Vagina (tissue), 2 donors: Measurements from ENCODE around the gene ZNF248.

Experiments used
- POLR2AphosphoS5 ChIP-seq, 2 donors: sonication (generic); formaldehyde crosslinking; IDR thresholded peaks; one replicate each; pipeline ENCODE4 v1.9.0; 2017; ENCODE audit warnings: antibody characterized with exemption in 2 of 2, mild to moderate bottlenecking in 2 of 2, low read depth in 1 of 2; ENCODE audit not compliant: insufficient read depth in 1 of 2
- TF ChIP-seq, protein P1 (sequence below), 3 experiments: fragments of 450-650 bp in 2 of 3; fragments of 200-600 bp in 1 of 3; sonication (generic) in 1 of 3; IDR thresholded peaks; one replicate each; pipeline ENCODE4 v1.5.1; 2017 to 2019; ENCODE audit warnings: antibody characterized with exemption in 3 of 3, mild to moderate bottlenecking in 2 of 3, moderate library complexity in 2 of 3

DNA sequence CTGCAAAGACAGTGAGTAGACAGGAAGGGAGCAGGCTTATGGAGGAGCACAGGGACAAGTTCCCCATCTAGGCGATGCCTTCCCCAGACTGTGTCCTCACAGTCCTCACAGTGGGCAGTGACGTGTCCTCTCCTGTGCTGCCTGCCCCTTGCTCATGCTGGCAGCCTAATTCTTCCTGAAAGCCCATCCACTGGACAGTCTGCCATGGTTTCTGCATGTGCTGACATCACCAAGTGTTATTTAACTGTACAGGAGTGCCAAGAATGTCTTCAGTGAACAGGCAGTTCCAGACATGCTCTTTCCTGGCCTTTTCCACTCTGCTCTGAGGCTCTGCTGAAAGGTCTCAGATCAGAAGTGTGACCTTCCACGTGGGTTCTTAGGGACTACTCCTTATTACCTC lies 54.1 kb downstream of the ZNF248 start:
- TF ChIP-seq, protein P1, sequence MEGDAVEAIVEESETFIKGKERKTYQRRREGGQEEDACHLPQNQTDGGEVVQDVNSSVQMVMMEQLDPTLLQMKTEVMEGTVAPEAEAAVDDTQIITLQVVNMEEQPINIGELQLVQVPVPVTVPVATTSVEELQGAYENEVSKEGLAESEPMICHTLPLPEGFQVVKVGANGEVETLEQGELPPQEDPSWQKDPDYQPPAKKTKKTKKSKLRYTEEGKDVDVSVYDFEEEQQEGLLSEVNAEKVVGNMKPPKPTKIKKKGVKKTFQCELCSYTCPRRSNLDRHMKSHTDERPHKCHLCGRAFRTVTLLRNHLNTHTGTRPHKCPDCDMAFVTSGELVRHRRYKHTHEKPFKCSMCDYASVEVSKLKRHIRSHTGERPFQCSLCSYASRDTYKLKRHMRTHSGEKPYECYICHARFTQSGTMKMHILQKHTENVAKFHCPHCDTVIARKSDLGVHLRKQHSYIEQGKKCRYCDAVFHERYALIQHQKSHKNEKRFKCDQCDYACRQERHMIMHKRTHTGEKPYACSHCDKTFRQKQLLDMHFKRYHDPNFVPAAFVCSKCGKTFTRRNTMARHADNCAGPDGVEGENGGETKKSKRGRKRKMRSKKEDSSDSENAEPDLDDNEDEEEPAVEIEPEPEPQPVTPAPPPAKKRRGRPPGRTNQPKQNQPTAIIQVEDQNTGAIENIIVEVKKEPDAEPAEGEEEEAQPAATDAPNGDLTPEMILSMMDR (IDR thresholded peaks at IDR 0.05), result no peak
- TF ChIP-seq POLR2AphosphoS5 (IDR thresholded peaks at IDR 0.05; ENCODE audit: insufficient read depth in 1 of 2, low read depth in 1 of 2), result no peak
